GM19324 (cell line): ENCODE data around the gene WNT9A.

Experiments used
- ATAC-seq: cut with Tn5 transposase; IDR thresholded peaks from one replicate; pipeline ENCODE4 v1.9.1; 2021; ENCODE audit warnings: mild to moderate bottlenecking, moderate library complexity; ENCODE audit not compliant: unreplicated experiment, low FRiP score

The WNT9A gene

DNA sequence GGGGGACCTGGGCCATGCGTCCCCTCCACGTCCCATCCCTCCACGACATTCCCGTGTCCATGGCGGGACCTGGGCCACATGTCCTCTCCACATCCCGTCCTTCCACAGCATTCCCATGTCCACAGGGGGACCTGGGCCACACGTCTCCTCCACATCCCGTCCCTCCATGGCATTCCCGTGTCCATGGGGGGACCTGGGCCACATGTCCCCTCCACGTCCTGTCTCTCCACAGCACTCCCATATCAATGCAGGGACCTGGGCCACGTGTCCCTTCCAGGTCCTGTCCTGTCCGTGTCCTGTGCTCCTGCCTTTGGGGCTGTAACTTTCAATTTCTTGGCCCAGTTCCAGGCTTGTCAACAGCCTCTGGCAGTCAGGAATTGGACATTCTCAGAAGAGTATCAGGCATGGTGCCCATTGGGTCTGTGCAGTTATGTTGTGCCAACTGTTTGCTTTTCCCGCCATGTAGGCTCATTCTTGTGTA is 47.1 kb downstream of the WNT9A start:
- ATAC-seq = no peak

DNA sequence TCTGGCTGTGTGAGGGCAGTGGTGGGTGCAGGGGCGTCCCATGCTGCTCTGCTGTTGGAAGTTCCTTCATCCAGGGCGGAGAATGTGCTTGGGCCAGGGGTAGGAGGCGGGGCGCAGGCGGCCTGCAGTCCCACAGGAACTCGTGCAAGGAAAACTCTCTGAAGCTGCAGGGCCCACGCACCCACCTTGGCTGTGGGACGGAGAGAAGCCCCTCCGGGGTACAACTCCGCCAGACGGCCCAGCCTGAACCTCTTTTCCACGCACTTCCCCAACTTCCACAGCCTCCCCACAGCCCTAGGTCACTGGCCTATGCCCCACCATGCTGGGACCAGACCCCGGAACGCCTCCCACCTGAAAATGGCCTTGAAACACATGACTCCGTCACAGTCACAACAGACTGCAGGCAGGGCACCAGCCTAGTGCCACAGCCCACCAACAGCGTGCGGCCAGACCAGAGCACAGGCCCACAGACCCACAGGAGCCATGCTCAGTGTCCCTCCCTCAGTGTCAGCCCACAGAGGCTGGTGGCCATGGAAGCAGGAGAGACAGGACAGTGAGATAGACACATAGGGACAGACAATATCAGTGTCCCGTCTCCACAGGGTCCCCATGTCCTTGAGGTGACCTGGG is 47.8 kb downstream of the WNT9A start:
- no peak for ATAC-seq

DNA sequence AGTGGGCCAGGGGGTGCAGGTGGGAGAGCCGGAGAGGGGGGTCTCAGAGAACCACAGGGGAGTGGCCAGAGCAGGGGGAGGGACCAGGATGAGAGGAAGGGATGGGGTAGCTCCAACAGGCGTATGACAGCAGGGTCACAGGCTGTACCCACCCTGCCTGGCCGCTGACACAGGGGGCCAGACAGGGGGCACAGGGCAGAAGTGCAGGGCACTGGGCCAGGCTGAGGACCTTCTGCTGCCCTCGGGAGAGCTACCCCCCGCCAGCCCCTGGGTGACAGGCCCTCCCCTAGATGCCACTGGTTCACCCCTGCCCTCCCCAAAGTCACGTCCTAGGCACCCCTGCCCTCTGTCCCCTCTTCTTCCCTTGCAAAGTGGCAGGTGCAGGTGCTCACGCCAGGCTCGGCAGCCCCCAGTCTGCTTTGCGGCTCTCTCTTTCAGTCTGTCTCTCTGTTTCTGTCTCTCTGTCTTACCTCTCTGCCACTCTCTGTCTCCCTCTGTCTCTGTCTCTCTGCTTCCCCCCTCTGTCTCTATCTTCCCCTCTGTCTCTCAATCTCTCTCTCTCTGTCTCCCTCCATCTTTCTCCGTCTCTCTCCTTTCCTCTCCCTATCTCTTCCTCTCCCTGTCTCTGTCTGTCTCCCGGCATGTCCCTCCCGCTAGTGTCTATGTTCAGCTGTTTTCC is 48.5 kb downstream of the WNT9A start:
- no peak for ATAC-seq

DNA sequence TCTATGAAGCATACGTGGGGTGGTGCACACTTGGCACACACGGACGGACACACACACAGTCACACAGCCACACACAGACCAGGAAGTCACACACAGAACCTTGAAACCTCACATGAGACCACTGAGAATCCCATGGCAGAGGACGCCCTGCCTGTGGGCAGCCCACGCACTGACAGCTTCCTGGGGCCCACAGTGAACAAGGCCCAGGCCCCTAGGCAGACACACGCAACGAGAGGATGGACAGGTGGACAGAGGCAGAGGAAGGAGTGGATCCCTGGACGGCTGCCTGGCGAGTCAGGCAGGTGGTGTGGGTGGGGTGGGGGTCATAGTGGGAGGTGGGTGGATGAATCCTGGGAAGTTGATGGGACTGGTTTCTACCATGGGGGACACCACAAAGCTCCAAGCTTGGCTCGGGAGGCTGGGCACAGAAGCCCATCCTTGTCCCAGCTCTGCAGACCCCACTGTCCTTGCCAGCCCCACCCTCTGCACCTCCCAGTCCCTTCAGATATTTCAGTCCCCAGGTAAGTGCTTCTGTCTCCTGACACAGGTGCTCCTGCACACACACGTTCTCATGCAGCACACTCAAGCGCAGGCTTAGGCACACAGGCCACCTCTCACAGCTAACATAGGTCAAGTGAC is 49.1 kb downstream of the WNT9A start:
- no peak for ATAC-seq

DNA sequence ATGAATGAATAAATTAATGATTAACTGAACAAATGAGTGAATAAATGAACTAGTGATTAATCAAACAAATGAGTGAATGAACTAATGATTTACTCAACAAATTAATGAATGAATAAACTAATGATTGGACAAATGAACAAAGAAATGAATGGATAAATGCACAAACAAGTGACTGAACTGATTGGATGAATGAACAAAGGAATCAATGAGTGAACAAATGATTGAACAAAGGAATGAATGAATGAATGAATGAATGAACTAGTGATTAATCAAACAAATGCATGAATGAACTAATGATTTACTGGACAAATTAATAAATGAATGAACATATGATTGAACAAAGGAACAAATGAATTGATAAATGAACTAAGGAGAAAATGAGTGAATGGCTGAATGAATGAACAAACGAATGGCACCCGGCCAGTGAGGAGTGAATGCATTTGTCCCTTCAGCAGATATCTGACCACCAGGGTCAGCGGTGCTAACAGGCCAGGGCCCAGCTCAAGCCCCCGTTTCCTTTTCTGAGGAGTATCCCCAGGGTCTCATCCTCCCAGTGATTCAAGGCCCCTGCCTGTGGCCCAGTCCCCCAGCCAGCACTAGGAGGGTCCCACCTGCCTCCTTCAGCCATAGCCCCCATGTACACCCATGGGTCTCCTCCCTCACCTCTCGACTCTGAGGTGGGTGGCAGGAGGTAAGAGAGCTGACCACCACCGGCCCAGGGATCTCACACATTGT is 49.9 kb downstream of the WNT9A start:
- no peak for ATAC-seq

DNA sequence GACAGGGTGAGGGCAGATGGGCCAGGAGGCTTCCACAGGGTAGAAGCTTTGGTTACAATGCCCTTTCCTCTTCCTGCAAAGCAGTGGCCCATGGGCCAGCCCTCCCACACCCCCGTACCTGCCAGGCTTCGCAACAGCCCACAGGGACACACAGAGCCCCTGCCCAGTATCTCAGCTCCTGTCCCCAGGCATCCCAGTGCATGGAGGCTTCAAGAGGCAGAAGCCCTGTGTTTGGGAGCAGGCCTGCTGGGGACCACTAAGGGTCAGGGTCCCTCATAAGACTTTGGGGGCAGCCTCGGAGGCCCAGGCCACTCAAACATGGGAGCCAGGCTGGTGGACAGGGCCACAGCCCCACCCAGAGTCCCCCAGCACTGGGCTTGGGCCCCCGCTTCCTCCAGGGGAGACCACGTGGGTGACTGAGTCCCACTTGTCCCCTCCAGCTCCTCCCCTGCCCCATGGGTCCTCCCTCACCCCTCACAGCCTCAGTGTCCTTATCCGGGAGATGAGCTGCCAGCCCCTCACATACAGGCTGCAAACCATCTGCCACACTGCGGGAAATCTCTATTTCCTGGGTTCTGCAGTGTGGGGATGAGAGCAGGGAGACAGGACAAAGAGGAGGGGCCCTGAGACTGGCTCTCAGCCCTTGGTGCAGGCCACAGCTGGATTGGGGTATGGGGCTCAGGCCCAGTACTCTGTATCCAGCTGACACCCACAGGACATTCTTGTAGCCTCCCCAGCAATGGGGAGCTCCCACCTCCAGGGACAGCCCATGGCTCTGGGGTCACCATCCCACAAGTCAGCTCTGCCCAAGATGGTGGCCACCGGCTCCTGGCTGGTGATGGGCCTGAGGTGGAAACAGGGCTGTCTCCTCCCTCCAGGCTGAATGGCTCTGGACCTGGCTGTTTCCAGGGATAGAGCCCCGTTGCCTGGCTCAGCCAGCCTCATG is 50.7 kb downstream of the WNT9A start:
- ATAC-seq = no peak

DNA sequence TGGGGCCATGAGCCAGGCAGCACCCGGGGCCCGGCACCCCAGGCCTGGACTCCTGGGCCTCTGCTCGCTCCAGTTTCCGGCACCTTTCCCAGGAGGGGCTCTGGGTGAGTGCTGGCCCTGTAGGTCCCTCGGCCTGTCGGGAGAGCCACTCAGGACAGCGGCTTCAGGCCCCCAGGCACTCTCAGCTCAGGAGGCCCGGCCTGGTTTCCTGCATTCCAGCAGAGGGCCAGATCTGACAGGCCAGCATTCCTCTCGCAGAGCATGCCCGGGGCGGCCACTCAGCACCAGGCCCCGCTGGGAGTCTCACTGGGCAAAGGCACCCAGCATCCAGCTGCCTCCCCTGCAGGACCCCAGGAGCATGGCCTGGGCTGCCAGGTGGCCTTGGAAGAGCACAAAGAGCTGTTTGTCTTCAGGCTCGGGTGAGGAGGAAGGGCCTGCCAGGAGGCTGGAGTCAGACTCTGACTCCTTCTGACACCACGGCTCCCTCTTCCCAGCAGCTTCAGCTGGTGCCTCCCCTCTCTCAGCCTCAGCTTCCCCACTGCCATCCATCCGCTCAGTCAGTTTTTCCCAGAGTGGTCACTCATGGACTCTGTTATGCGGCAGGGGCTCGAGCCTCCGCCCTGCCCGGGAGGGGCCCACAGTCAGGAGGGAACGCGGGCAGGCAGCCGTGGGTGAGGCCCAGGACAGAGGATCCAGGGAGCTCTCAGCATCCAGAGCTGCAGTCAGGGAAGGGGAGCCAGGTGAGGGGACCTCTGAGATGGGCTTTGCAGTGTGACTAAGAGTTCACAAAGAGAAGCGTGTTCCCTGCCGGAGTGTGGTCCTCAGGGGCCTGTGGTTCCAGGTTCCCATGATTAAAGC is 51.7 kb downstream of the WNT9A start:
- ATAC-seq = no peak

DNA sequence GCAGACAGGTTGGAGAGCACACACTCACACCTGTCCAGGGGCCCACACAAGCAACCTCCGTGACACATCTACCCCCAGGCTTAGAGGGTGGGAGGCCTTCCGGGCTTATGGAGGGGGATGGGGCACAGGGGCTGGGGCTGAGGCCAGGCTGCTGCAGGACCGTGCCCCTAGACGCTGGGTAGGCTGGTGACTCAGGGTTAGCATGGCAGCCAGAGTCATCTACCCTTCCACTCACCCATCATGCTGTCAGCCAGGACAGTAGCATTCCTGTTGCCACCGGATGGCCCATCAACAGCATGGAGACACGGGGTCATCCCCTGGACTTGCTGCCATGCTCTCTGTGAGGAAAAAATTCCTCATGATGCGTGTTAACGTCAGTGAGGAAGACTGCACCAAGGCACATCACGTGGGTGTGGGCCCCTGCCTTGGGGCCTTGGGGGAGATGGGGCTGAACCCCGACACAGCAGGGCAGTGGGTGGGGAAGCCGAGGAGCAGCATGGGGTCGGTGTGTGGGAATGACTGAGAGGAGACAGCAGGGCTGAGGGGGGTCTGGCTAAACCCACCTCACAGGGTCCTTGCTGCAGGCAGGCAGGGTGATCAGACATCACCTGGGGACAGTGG is 52.8 kb downstream of the WNT9A start:
- no peak for ATAC-seq

DNA sequence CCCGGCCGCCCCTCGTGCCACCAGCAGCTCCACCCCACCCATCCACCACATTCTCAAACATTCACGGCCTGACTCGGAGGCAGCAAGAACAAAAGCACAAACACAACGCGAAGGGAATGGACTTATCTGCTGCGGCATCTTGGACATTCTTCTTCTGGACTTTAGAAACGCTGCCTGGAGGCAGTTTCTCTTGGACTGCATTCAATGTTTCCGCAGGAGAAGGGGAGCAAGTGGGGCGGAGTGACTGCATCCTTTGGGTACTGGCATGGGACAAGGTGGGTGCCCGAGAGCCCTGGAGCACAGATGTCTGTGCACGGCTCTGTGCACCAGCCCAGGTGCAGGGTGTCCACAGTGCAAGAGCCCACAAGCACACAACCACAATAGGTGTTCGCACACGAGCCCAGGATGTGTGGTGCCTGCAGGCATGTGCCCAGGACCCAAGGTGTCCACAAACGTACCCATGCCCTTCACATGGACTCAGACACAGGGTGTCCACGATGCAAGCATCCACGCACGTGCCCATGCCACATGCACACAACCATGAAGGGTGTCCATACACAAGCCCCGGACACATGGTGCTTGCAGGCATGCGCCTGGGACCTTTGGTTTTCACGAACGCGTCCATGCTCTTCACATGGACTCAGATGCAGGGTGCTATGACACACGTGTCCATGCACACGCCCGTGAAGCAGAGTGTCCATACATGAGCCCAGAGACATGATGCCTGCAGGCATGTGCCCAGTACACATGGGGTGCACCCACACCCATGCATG is 53.6 kb downstream of the WNT9A start:
- ATAC-seq = no peak

DNA sequence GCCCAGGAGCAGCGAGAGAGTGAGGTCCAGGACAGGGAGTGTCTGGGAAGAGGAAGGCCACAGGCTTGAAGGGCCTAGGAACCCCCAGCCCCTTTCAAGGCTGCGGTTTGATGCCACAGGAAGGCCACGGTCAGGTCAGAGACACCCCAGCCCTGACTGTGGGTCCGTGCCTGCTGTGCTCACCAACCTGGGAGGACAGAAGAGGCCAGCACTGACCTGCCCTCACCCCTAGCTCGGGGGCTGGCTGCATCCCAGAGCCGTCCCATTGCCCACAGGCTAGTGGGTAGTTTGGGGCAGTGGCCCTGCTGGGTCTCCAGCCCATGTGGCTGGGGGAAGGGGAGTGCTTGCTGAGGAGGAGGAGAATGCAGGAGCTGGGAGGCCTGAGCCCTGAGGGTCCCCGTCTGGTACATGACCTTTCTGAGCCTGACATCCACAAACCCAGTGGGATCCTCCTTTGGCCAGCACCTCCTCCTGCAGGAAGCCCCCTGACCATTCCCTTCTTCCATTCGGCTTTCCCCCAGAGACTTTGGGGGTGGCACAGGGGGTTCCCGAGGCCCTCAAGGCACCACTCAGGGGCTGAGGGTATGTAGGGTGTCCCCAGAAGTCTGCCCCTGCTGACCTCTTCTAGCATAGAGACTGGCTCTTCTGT is 54.3 kb downstream of the WNT9A start:
- no peak for ATAC-seq

DNA sequence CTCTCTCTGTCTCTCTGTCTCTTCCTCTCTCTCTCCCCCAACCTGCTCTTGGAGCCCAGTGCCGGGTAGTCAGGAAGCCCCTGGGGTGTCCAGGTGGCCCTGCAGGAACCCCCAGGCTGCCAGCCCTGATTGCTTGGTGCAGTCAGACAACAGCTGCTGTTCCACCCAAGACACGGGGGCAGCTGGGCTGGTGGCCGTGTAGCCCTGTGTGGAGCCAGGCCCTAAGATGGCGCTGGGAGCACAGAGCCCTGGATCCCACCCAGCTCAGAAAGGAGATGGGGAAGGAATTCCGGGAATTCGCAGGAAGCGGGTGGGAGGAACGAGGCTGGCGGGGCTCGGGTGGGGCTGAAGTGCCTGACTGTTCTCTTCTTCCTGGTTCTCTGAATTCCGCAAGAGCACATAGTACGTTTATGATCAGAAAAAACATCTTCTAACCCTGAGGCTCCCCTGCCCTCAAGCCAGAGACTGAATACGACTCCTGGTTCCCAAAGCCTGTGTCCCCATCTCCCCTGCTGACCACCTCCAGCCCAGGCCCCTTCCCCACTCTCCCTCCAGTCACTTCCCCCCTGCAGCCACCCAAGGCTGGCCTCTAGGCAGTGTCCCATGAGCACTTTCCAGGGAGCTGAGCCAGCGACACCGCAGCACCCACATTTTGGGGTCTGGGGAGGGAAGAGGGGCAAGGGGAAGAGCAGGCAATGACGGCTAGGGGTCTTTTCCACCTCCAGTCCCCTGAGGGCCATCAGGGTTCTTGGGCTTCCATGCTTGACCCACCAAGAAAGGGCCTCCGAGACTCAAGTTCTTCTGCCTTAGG is 55.0 kb downstream of the WNT9A start:
- ATAC-seq = no peak

DNA sequence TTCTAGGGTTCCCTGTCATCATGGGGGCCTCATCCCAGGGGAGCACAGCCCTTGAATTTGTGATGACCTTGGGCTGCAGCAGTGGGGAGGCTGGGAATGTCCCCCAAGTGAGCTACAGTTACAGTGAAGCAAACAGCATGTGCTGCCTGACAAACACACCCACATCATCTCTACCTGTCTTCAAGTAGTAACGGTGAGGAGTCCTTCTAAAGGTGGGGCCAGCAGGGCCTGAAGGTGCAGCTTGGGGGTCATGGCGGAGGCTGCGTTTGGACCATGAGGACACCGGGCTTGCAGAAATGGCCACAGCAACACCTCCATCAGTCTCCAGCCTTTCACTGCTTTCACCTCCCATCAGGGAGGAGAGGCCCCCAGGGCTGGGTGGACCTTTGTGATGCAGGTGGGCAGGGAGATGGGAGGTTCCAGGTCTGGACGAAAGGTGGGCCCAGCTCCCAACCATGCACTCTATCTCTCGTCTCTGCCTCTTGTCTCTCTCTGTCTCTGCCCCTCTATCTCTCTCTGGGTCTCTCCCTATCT is 55.7 kb downstream of the WNT9A start:
- ATAC-seq = no peak

DNA sequence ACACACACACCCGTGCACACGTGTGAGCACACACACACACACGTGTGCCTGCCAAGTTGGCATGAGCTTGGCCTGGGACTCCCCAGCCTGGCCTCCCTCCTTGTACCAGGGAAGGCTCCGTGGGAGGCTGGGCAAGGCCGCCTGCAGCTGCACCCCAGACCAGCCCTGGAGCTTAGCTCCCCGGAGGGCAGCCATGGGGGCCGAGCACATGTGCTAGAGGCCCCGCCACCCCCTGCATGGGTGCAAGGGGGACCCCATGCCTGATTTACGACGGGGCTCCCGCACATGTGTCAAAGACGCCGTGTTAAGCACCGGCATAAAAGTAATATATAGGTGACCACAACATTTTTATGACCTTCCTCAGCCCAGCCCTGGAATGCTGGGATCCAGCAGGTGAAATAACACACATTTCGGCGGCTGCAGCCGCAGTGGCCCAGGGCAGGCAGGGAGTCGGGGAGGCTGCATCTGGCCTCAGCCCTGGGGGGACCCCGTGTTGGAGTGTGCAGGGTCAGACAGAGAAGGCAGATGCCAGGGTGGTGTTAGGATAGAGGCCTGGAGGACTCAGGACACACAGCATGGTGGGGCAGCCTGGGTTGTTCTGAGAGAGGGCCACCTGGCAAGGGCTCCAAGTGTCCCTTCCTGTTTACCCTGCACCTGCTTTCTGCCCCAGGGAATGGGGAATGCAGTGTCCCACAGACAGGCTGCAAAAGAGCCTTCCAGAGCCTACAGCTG is 56.3 kb downstream of the WNT9A start:
- no peak for ATAC-seq

DNA sequence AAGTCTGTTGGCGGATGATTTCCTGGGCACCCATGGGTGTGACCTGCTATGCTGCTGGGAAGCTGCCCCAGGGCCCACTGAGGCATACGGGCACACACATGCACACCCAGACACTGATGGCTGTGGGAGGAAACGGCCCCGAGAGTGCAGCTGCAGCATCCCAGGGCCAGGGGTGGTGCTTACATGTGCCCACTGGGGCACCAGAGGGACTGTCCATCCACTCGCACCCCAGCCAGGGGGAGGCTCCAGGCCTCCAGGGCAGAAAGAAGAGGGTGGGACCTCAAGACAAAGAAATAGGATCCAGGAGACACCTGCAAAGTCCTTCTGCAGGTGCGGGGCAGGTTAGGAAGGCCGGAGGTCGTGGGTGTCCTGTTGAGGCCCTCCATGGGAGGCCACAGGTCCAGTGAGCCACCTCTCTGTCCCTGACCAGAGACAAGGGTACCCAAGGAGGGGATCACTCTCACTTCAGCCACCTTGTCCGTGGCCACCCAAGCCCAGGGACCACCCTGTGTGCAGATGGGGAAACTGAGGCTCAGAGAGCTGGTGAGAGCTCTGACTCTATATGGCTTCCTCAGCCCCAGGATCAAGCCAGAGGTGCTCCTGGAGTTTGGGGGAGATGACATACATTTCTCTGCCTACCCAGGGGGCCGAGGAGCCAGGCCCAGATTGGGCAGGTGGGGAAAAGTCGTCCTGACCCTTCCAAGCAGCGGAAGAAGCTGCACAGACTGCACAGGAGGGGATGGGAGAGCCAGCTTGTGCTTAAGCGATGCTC is 57.1 kb downstream of the WNT9A start:
- no peak for ATAC-seq

DNA sequence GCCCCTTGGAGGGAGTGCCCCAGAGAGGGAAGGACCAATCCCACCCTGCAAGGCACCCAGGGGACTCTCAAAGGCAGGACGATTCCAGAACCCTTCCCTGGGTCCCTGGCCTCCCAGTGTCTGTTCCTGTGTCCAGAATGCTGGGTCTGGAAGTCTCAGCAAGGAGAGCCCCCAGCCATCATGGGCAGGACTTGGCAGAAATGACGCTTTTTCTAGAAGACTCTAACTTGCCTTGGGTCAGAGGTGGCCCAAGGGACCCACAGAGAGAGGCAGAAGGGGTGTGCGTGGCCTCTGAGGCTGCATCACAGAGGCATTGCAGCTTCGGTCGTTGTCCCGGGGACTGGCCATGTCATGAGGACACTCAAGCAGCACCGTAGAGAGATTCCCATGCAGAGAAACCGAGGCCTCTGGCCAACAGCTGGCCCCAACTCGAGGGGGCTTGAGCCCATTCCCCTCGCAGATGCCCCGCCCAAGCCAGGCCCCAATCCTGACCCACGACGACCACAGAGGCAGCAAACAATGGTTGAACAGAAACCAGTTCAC is 57.8 kb downstream of the WNT9A start:
- ATAC-seq = no peak
